Mesothelial cell of epicardium (in vitro differentiated cells): ENCODE measurements around the gene RNF213. TPM values are rescaled to one million over a fixed set of nuclear protein-coding genes. Genes with fewer than 3 reads are reported as not detected.

Experiments
- DNase-seq, 2 experiments: peaks; one replicate each; pipeline ENCODE4 v3.0.0; 2021; ENCODE audit warnings: low spot score in 2 of 2; ENCODE audit not compliant: unreplicated experiment in 2 of 2
- H3K27ac Mint-ChIP-seq: 2 replicates; pipeline ENCODE4 v1.8.0; 2021; ENCODE audit warnings: mixed read lengths
- H3K27me3 Mint-ChIP-seq: 2 replicates; pipeline ENCODE4 v1.8.0; 2021; ENCODE audit warnings: low read depth, mixed read lengths
- H3K36me3 Mint-ChIP-seq: 2 replicates; pipeline ENCODE4 v1.8.0; 2021; ENCODE audit warnings: mixed read lengths
- H3K4me1 Mint-ChIP-seq: 2 replicates; pipeline ENCODE4 v1.8.0; 2021; ENCODE audit warnings: mixed read lengths
- H3K4me3 Mint-ChIP-seq: 2 replicates; pipeline ENCODE4 v1.8.0; 2021; ENCODE audit warnings: mild to moderate bottlenecking, moderate library complexity, mixed read lengths
- H3K9me3 Mint-ChIP-seq: 2 replicates; pipeline ENCODE4 v1.8.0; 2021; ENCODE audit warnings: mixed read lengths
- CTCF ChIP-seq: fragments of 200-600 bp; sonication (generic); IDR thresholded peaks from one replicate; pipeline ENCODE4 v1.5.0; 2021; ENCODE audit warnings: antibody characterized with exemption; ENCODE audit not compliant: unreplicated experiment
- total RNA-seq: library from RNA; stranded (reverse); gene quantifications from 3 replicates; pipeline ENCODE4 v1.2.1, GENCODE V29; 2021

The RNF213 gene
- total RNA-seq, 1 donor from 2014 or later, result 76.7 TPM

- H3K27ac Mint-ChIP-seq, result no peak overlapping the region
- peaks cover 34% of the 10 kb centered on the region for H3K36me3 Mint-ChIP-seq
- peaks cover 8% of the 10 kb centered on the region for H3K4me1 Mint-ChIP-seq
- no peak for DNase-seq
- H3K27me3 Mint-ChIP-seq, result no peaks in the 10 kb centered on the region
- H3K4me3 Mint-ChIP-seq, result no peak overlapping the region
- peaks cover 6% of the 10 kb centered on the region for H3K9me3 Mint-ChIP-seq
- TF ChIP-seq CTCF, result no peak
Measured at GRCh38 chr17:80227156-80227555, 33.5 kb upstream of the RNF213 start.

- no peak overlapping the region for H3K4me3 Mint-ChIP-seq
- H3K27me3 Mint-ChIP-seq, result no peaks in the 10 kb centered on the region
- no peak for TF ChIP-seq CTCF
- peaks cover 8% of the 10 kb centered on the region for H3K4me1 Mint-ChIP-seq
- no peak overlapping the region for H3K27ac Mint-ChIP-seq
- DNase-seq, result no peak
- H3K9me3 Mint-ChIP-seq, result peaks cover 11% of the 10 kb centered on the region
- peaks cover 39% of the 10 kb centered on the region for H3K36me3 Mint-ChIP-seq
Measured at GRCh38 chr17:80227666-80228065, 33.0 kb upstream of the RNF213 start.

GRCh38 chr17:80228477-80228876 lies 32.2 kb upstream of the RNF213 start:
- H3K4me3 Mint-ChIP-seq, result no peak overlapping the region
- no peaks in the 10 kb centered on the region for H3K27me3 Mint-ChIP-seq
- no peak for DNase-seq
- no peak for TF ChIP-seq CTCF
- no peak overlapping the region for H3K27ac Mint-ChIP-seq
- peaks cover 38% of the 10 kb centered on the region for H3K36me3 Mint-ChIP-seq
- H3K9me3 Mint-ChIP-seq, result peaks cover 15% of the 10 kb centered on the region
- H3K4me1 Mint-ChIP-seq, result peaks cover 8% of the 10 kb centered on the region

GRCh38 chr17:80229011-80229410 lies 31.6 kb upstream of the RNF213 start:
- no peaks in the 10 kb centered on the region for H3K27me3 Mint-ChIP-seq
- H3K36me3 Mint-ChIP-seq, result peaks cover 43% of the 10 kb centered on the region
- DNase-seq, result no peak
- no peak overlapping the region for H3K27ac Mint-ChIP-seq
- peaks cover 18% of the 10 kb centered on the region for H3K9me3 Mint-ChIP-seq
- H3K4me3 Mint-ChIP-seq, result no peak overlapping the region
- TF ChIP-seq CTCF, result no peak
- peaks cover 8% of the 10 kb centered on the region for H3K4me1 Mint-ChIP-seq

- Mint-ChIP-seq H3K4me1 (no peaks in the 10 kb centered on the region), H3K36me3 (peaks cover 63% of the 10 kb centered on the region), H3K4me3 (no peak overlapping the region), H3K27me3 (no peaks in the 10 kb centered on the region), H3K9me3 (peaks cover 23% of the 10 kb centered on the region), H3K27ac (no peak overlapping the region)
- DNase-seq, result no peak
- no peak for TF ChIP-seq CTCF
Measured at GRCh38 chr17:80232438-80232837, 28.2 kb upstream of the RNF213 start.

- Mint-ChIP-seq H3K4me3 (no peak overlapping the region), H3K9me3 (peaks cover 23% of the 10 kb centered on the region), H3K27ac (no peak overlapping the region), H3K4me1 (no peaks in the 10 kb centered on the region), H3K36me3 (peaks cover 68% of the 10 kb centered on the region), H3K27me3 (no peaks in the 10 kb centered on the region)
- no peak for TF ChIP-seq CTCF
- DNase-seq, result no peak
Measured at GRCh38 chr17:80233202-80233601, 27.4 kb upstream of the RNF213 start.
